K562 (cell line): ENCODE measurements around the gene IFNGR2. TPM values are rescaled to one million over a fixed set of nuclear protein-coding genes. Genes with fewer than 3 reads are reported as not detected.

Source experiments
- ATAC-seq: fragments of 200-7000 bp; cut with Tn5 transposase; 3 replicates; pipeline ENCODE4 v1.9.1; 2020; ENCODE audit warnings: moderate library complexity
- BruUV-seq: library from RNA; stranded (reverse); fragments of 400-500 nt; replicated peaks from 2 replicates; lab custom pipeline; 2021; lab: Mats Ljungman, UMichigan
- CTCF ChIA-PET: fragments of 300-600 bp; formaldehyde crosslinking; extraction: SDS; loops from one replicate; lab custom pipeline; 2021; ENCODE audit warnings: low intra/inter-chr PET ratio; lab: Yijun Ruan, JAX
- POLR2A ChIA-PET: fragments of 300-600, 350-650 bp; sonication (Branson Sonifier 250); formaldehyde crosslinking; extraction: SDS; loops from one replicate; lab custom pipeline; 2021; ENCODE audit warnings: antibody characterized with exemption, inconsistent platforms; lab: Yijun Ruan, JAX
- DNase-seq, 4 experiments: peaks; one replicate each; pipeline versions ENCODE4 v3.0.0 to v3.0.0-alpha.2; 2011 to 2018; ENCODE audit warnings: low spot score in 3 of 4, mixed read lengths in 3 of 4; ENCODE audit errors: extremely low read depth in 1 of 4
- FAIRE-seq: peaks from 2 replicates; lab custom pipeline; 2011; peaks lifted over from hg19 to GRCh38; lab: Jason Lieb, UNC
- H2AFZ ChIP-seq: 2 replicates; pipeline ENCODE4 v1.6.0; 2011; ENCODE audit warnings: low read depth, low read length, control low read depth, inconsistent platforms
- H3K27ac ChIP-seq: fragments of 200-600 bp; 3 replicates; pipeline ENCODE4 v1.8.0; 2011; ENCODE audit warnings: low read depth, mild to moderate bottlenecking, control low read depth, inconsistent platforms, low read length, moderate library complexity, mixed read lengths; ENCODE audit errors: extremely low read depth
- H3K27me3 ChIP-seq, 2 experiments: fragments of 300-600 bp in 1 of 2; 2 replicates in 1 of 2; 3 replicates in 1 of 2; pipeline versions ENCODE4 v1.6.0 to v1.8.0; 2011; ENCODE audit warnings: inconsistent platforms in 2 of 2, low read length in 2 of 2, mild to moderate bottlenecking in 1 of 2, mixed read lengths in 1 of 2, moderate library complexity in 1 of 2; ENCODE audit not compliant: control insufficient read depth in 2 of 2, insufficient read depth in 2 of 2
- H3K36me3 ChIP-seq: fragments of 300-600 bp; 3 replicates; pipeline ENCODE4 v1.8.0; 2011; ENCODE audit warnings: mild to moderate bottlenecking, low read length, inconsistent platforms; ENCODE audit not compliant: control insufficient read depth, insufficient read depth
- H3K4me1 ChIP-seq, 2 experiments: fragments of 200-600 bp in 1 of 2; replicated peaks in 1 of 2; 2 replicates in 1 of 2; 3 replicates in 1 of 2; pipeline versions ENCODE4 v1.5.1 to v1.8.0; 2011; ENCODE audit warnings: inconsistent platforms in 2 of 2, low read length in 2 of 2, mild to moderate bottlenecking in 1 of 2, mixed read lengths in 1 of 2, moderate library complexity in 1 of 2; ENCODE audit not compliant: control insufficient read depth in 2 of 2, insufficient read depth in 2 of 2
- H3K4me2 ChIP-seq: 2 replicates; pipeline ENCODE4 v1.6.1; 2011; ENCODE audit warnings: low read length, control low read depth, inconsistent platforms, mixed read lengths; ENCODE audit not compliant: insufficient read depth
- H3K4me3 ChIP-seq: fragments of 200-600 bp; sonication (generic), shearing (Covaris generic); 2 replicates; pipeline ENCODE4 v1.5.1; 2016; ENCODE audit warnings: control low read depth, inconsistent platforms
- H3K79me2 ChIP-seq: fragments of 200-600 bp; 3 replicates; pipeline ENCODE4 v1.8.0; 2011; ENCODE audit warnings: low read length, inconsistent platforms; ENCODE audit not compliant: control insufficient read depth, insufficient read depth
- H3K9ac ChIP-seq, 2 experiments: 2 replicates each; pipeline versions ENCODE4 v1.6.0 to v1.6.1; 2011; ENCODE audit warnings: low read depth in 2 of 2, low read length in 2 of 2, control low read depth in 1 of 2, inconsistent platforms in 1 of 2, mild to moderate bottlenecking in 1 of 2, mixed read lengths in 1 of 2; ENCODE audit not compliant: insufficient read depth in 1 of 2
- H3K9me1 ChIP-seq: one replicate; pipeline ENCODE4 v1.6.0; 2011; ENCODE audit warnings: inconsistent platforms, mild to moderate bottlenecking, low read length, moderate library complexity; ENCODE audit not compliant: control insufficient read depth, insufficient read depth
- H3K9me3 ChIP-seq: replicated peaks from 2 replicates; pipeline ENCODE4 v1.5.1; 2011; ENCODE audit warnings: low read depth, low read length, inconsistent platforms; ENCODE audit not compliant: control insufficient read depth, insufficient read depth
- H4K20me1 ChIP-seq: replicated peaks from 2 replicates; pipeline ENCODE4 v1.6.1; 2011; ENCODE audit warnings: low read length, inconsistent platforms, mixed read lengths; ENCODE audit not compliant: control insufficient read depth, insufficient read depth
- IRF2 ChIP-seq: sonication (generic); formaldehyde crosslinking; IDR thresholded peaks from 2 replicates; pipeline ENCODE4 v1.8.1; 2022; ENCODE audit warnings: mild to moderate bottlenecking, missing genetic modification reagents
- RBM15 ChIP-seq: fragments of 200-400 bp; formaldehyde crosslinking; IDR thresholded peaks from 2 replicates; pipeline ENCODE4 v1.6.1; 2018; ENCODE audit warnings: mild to moderate bottlenecking, low read length, moderate library complexity; ENCODE audit not compliant: insufficient read depth
- STAT5A ChIP-seq: IDR thresholded peaks from 2 replicates; pipeline ENCODE4 v1.6.1; 2012; ENCODE audit warnings: low read length, inconsistent platforms, borderline replicate concordance
- STAT5B ChIP-seq: fragments of 250-450 bp; sonication (Bioruptor Pico); IDR thresholded peaks from 2 replicates; pipeline ENCODE4 v1.8.0; 2021; ENCODE audit warnings: mild to moderate bottlenecking, inconsistent platforms
- TCFL5 ChIP-seq: fragments of 250-450 bp; sonication (Bioruptor Pico); conservative IDR thresholded peaks from 2 replicates; pipeline ENCODE4 v1.6.1; 2021; ENCODE audit warnings: mild to moderate bottlenecking, moderate library complexity, matching md5 sums
- ZNF282 ChIP-seq: sonication (generic); formaldehyde crosslinking; IDR thresholded peaks from 2 replicates; pipeline ENCODE4 v1.8.1; 2023; ENCODE audit warnings: missing genetic modification reagents
- ZNF436 ChIP-seq: fragments of 250-450, 450-650 bp; sonication (Bioruptor Pico); formaldehyde crosslinking; IDR thresholded peaks from 2 replicates; pipeline ENCODE4 v1.7.0; 2020; ENCODE audit warnings: mild to moderate bottlenecking
- WGBS: fragments of 100-300 bp; shearing (Covaris generic); methylation state at CpG from one replicate; pipeline ENCODE4 v1.1.6; 2016; ENCODE audit warnings: low coverage, mixed read lengths; ENCODE audit not compliant: insufficient coverage; ENCODE audit errors: missing lambda C conversion rate; 5-methylcytosine and 5-hydroxymethylcytosine counted together
- in situ Hi-C: fragments of 300-500 bp; cut with MboI; formaldehyde crosslinking; loops from 4 replicates; pipeline ENCODE4 v1.15.0; 2018; ENCODE audit warnings: inconsistent platforms, mixed read lengths
- intact Hi-C: fragments of 100-400 bp; cut with micrococcal nuclease; formaldehyde crosslinking; loops from 2 replicates; pipeline ENCODE4 v1.14.2; 2022
- polyA plus RNA-seq, 8 experiments: library from polyadenylated mRNA; depleted of rRNA in 4 of 8; stranded (reverse) in 5 of 8; unstranded in 3 of 8; fragments of >200 nt; fragmentation: Nextera tagmentation in 2 of 8; fragmentation: Illumina TruSeq in 1 of 8; extraction: Ambion mirVana in 2 of 8; extraction: Trizol in 1 of 8; gene quantifications; 2 replicates each; pipeline versions ENCODE4 v1.2.1 to v1.2.3, GENCODE V29; 2011 to 2014; ENCODE audit warnings: inconsistent platforms in 1 of 8, missing spikeins in 1 of 8
- total RNA-seq, 7 experiments: library from RNA; depleted of rRNA in 6 of 7; stranded (reverse); fragments of >200 nt in 6 of 7; fragmentation: Illumina TruSeq in 2 of 7; extraction: Trizol in 2 of 7; gene quantifications; 2 replicates each; pipeline versions ENCODE4 v1.2.1 to v1.2.3, GENCODE V29; 2011 to 2021; ENCODE audit warnings: low replicate concordance in 1 of 7
- TF ChIP-seq, protein P1 (sequence below): fragments of 200-800 bp; sonication (Bioruptor generic); IDR thresholded peaks from 2 replicates; pipeline ENCODE4 v1.6.1; 2017; ENCODE audit warnings: missing genetic modification characterization, missing compliant biosample characterization
- TF ChIP-seq, protein P2 (sequence below): sonication (generic); formaldehyde crosslinking; IDR thresholded peaks from 2 replicates; pipeline ENCODE4 v1.9.0; 2022; ENCODE audit warnings: mild to moderate bottlenecking, missing genetic modification reagents
- TF ChIP-seq, protein P3 (sequence below): sonication (generic); formaldehyde crosslinking; IDR thresholded peaks from 2 replicates; pipeline ENCODE4 v1.8.1; 2023; ENCODE audit warnings: mild to moderate bottlenecking, missing genetic modification reagents
- TF ChIP-seq, protein P4 (sequence below): sonication (generic); formaldehyde crosslinking; IDR thresholded peaks from 2 replicates; pipeline ENCODE4 v1.9.0; 2022; ENCODE audit warnings: mild to moderate bottlenecking, missing genetic modification reagents

Gene IFNGR2
- total and polyA plus RNA-seq, 9 of the 15 experiments (the other 6 are each of a cell fraction or from before 2014, with no cell fraction given), result 6.7 to 58.0 (median 28.5) TPM

DNA sequence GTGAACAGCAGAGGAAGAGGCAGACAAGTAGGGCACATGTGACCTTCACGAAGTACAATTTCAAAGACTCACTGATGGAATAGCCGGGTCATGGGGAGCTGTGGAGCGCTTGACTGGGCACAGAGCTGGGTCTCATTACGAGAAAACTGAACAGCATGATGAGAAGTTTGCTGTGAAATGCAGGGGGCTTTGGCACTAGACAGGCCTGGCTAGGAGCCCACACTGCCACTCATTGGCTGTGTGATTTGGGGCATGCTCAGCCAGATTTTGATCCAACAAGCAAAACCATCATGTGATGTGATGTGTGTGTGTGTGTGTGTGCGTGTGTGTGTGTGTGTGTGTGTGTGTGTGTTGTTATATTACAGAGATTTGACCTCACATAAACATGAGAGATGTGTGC, 4.9 kb upstream of the IFNGR2 start:
- DNase-seq (no peak), ATAC-seq (no peak), FAIRE-seq (no peak)
- Histone ChIP-seq H3K27me3 (no peaks in the 10 kb centered on the region), H3K4me2 (no peak overlapping the region), H3K36me3 (no peaks in the 10 kb centered on the region), H3K27ac (no peak overlapping the region), H3K4me1 (peaks cover 0 to 14% of the 10 kb centered on the region in 2 experiments; a peak in 2 of 5 replicates), H4K20me1 (no peaks in the 10 kb centered on the region), H3K9me1 (no peaks in the 10 kb centered on the region), H3K9me3 (no peaks in the 10 kb centered on the region), H3K9ac (no peak overlapping the region), H2AFZ (no peak overlapping the region; the same call in 1 of the 2 replicates), H3K4me3 (no peak overlapping the region), H3K79me2 (no peaks in the 10 kb centered on the region)
- intact Hi-C loops (no loop called here), in situ Hi-C loops (no loop called here)
- WGBS, result 37% methylated on average over 5 of the region's 5 CpGs
- CTCF ChIA-PET, result no interaction called here
- TF ChIP-seq, protein P1, sequence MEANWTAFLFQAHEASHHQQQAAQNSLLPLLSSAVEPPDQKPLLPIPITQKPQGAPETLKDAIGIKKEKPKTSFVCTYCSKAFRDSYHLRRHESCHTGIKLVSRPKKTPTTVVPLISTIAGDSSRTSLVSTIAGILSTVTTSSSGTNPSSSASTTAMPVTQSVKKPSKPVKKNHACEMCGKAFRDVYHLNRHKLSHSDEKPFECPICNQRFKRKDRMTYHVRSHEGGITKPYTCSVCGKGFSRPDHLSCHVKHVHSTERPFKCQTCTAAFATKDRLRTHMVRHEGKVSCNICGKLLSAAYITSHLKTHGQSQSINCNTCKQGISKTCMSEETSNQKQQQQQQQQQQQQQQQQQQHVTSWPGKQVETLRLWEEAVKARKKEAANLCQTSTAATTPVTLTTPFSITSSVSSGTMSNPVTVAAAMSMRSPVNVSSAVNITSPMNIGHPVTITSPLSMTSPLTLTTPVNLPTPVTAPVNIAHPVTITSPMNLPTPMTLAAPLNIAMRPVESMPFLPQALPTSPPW (CRISPR knock-in tag), result no peak
- TF ChIP-seq, protein P2, sequence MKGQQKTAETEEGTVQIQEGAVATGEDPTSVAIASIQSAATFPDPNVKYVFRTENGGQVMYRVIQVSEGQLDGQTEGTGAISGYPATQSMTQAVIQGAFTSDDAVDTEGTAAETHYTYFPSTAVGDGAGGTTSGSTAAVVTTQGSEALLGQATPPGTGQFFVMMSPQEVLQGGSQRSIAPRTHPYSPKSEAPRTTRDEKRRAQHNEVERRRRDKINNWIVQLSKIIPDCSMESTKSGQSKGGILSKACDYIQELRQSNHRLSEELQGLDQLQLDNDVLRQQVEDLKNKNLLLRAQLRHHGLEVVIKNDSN (CRISPR knock-in tag), result peak; percentile 39; the same call in 1 of the 2 replicates
- POLR2A ChIA-PET, result interaction anchor here (0.5 to 1.5 kb wide), 6 partner anchors 10 to 900 kb away, joined by 3 to 5 read pairs (median 3); no protein-coding TSS in a partner anchor
- BruUV-seq, result no TSS peak

DNA sequence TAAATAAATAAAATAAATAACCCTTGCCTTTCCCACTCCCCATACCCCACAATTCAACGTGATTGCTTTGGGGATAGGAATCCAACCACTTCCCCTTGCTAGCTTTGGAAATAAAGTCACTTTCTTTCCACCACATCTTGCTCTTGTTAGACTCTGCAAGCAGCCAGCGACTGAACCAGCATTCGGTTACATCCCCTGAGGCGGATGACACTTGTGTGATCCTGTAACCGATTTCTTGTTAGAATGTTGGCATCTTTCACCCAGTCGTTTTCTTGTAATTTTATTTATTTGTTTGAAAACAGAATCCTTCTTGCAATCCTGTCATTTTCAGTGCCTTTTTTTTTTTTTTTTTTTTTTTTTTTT, 1.6 kb upstream of the IFNGR2 start:
- no peak for DNase-seq
- H3K9me1 ChIP-seq, result no peaks in the 10 kb centered on the region
- 91% methylated on average over 6 of the region's 6 CpGs for WGBS
- intact Hi-C loops (loop anchor here (5.0 kb wide), 1 partner anchor 141 kb away; the partner anchor contains the start of genes GART and SON), in situ Hi-C loops (no loop called here)
- H3K27ac ChIP-seq, result no peak overlapping the region
- H3K4me1 ChIP-seq, result peaks cover 8 to 35% of the 10 kb centered on the region in 2 experiments; a peak in 4 of 5 replicates
- H3K27me3 ChIP-seq, result no peaks in the 10 kb centered on the region
- no peaks in the 10 kb centered on the region for H3K9me3 ChIP-seq
- FAIRE-seq, result no peak
- no peak for ATAC-seq
- no peak overlapping the region for H2AFZ ChIP-seq
- H3K79me2 ChIP-seq, result peaks cover 30% of the 10 kb centered on the region
- CTCF ChIA-PET, result no interaction called here
- TF ChIP-seq, protein P3, sequence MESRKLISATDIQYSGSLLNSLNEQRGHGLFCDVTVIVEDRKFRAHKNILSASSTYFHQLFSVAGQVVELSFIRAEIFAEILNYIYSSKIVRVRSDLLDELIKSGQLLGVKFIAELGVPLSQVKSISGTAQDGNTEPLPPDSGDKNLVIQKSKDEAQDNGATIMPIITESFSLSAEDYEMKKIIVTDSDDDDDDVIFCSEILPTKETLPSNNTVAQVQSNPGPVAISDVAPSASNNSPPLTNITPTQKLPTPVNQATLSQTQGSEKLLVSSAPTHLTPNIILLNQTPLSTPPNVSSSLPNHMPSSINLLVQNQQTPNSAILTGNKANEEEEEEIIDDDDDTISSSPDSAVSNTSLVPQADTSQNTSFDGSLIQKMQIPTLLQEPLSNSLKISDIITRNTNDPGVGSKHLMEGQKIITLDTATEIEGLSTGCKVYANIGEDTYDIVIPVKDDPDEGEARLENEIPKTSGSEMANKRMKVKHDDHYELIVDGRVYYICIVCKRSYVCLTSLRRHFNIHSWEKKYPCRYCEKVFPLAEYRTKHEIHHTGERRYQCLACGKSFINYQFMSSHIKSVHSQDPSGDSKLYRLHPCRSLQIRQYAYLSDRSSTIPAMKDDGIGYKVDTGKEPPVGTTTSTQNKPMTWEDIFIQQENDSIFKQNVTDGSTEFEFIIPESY (CRISPR knock-in tag), result 0 out of 2 replicates have a peak, but pooled peaks have one; percentile 14
- TF ChIP-seq ZNF282 (CRISPR knock-in tag) (no peak), IRF2 (CRISPR knock-in tag) (no peak), RBM15 (no peak), TCFL5 (no peak), STAT5B (CRISPR knock-in tag) (no peak), STAT5A (no peak), ZNF436 (CRISPR knock-in tag) (no peak)
- TF ChIP-seq, protein P4, sequence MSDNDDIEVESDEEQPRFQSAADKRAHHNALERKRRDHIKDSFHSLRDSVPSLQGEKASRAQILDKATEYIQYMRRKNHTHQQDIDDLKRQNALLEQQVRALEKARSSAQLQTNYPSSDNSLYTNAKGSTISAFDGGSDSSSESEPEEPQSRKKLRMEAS, result no peak
- H4K20me1 ChIP-seq, result no peaks in the 10 kb centered on the region
- H3K4me2 ChIP-seq, result no peak overlapping the region
- no peak overlapping the region for H3K9ac ChIP-seq
- H3K4me3 ChIP-seq, result no peak overlapping the region
- POLR2A ChIA-PET, result no interaction called here
- BruUV-seq, result no TSS peak
- peaks cover 4% of the 10 kb centered on the region; the same call in 1 of the 3 replicates for H3K36me3 ChIP-seq
